H9 (cell line): ENCODE measurements around the gene NHLRC3. TPM values are rescaled to one million over a fixed set of nuclear protein-coding genes. Genes with fewer than 3 reads are reported as not detected.

Experiments used
- DNase-seq: peaks from one replicate; pipeline ENCODE4 v3.0.0-alpha.2; 2017
- H2AFZ ChIP-seq: one replicate; pipeline ENCODE4 v1.6.1; 2013; ENCODE audit warnings: mild to moderate bottlenecking, low read length, control low read depth, moderate library complexity
- H2AK5ac ChIP-seq: 2 replicates; pipeline ENCODE4 v1.6.1; 2013; ENCODE audit warnings: low read length, control low read depth, mixed read lengths; ENCODE audit not compliant: insufficient read length
- H2BK120ac ChIP-seq: one replicate; pipeline ENCODE4 v1.6.1; 2013; ENCODE audit warnings: low read depth, mild to moderate bottlenecking, low read length, control low read depth, inconsistent platforms; ENCODE audit not compliant: poor library complexity, severe bottlenecking
- H2BK12ac ChIP-seq: 2 replicates; pipeline ENCODE4 v1.6.1; 2013; ENCODE audit warnings: low read length, control low read depth, mixed read lengths, low read depth; ENCODE audit not compliant: insufficient read length
- H2BK15ac ChIP-seq: 2 replicates; pipeline ENCODE4 v1.6.1; 2013; ENCODE audit warnings: low read depth, low read length, control low read depth
- H2BK20ac ChIP-seq: one replicate; pipeline ENCODE4 v1.6.1; 2013; ENCODE audit warnings: low read depth, mild to moderate bottlenecking, low read length, control low read depth, inconsistent platforms; ENCODE audit not compliant: poor library complexity, severe bottlenecking
- H2BK5ac ChIP-seq: 2 replicates; pipeline ENCODE4 v1.6.1; 2013; ENCODE audit warnings: low read length, control low read depth, mixed read lengths; ENCODE audit not compliant: insufficient read length
- H3K14ac ChIP-seq: 2 replicates; pipeline ENCODE4 v1.6.1; 2013; ENCODE audit warnings: low read length, control low read depth; ENCODE audit not compliant: insufficient read depth
- H3K18ac ChIP-seq: 2 replicates; pipeline ENCODE4 v1.6.1; 2013; ENCODE audit warnings: low read depth, mild to moderate bottlenecking, mixed read lengths, low read length, control low read depth; ENCODE audit not compliant: insufficient read length
- H3K23ac ChIP-seq: 2 replicates; pipeline ENCODE4 v1.6.1; 2013; ENCODE audit warnings: low read length, control low read depth, mixed read lengths, low read depth; ENCODE audit not compliant: insufficient read length
- H3K23me2 ChIP-seq: 2 replicates; pipeline ENCODE4 v1.6.1; 2013; ENCODE audit warnings: low read depth, mild to moderate bottlenecking, mixed read lengths, low read length, control low read depth; ENCODE audit not compliant: insufficient read length, poor library complexity, severe bottlenecking
- H3K27ac ChIP-seq: 2 replicates; pipeline ENCODE4 v1.5.1; 2013; ENCODE audit warnings: low read length, control low read depth, mixed read lengths, low read depth; ENCODE audit not compliant: insufficient read length
- H3K27me3 ChIP-seq: 2 replicates; pipeline ENCODE4 v1.6.1; 2013; ENCODE audit warnings: low read length, control low read depth, inconsistent platforms; ENCODE audit not compliant: insufficient read depth
- H3K4ac ChIP-seq: 2 replicates; pipeline ENCODE4 v1.6.1; 2013; ENCODE audit warnings: low read depth, mild to moderate bottlenecking, control low read depth, inconsistent platforms, low read length, moderate library complexity
- H3K4me1 ChIP-seq: 2 replicates; pipeline ENCODE4 v1.6.1; 2013; ENCODE audit warnings: low read length, control low read depth, inconsistent platforms; ENCODE audit not compliant: insufficient read depth
- H3K4me2 ChIP-seq: 2 replicates; pipeline ENCODE4 v1.6.1; 2013; ENCODE audit warnings: low read length, control low read depth, mixed read lengths; ENCODE audit not compliant: insufficient read length, insufficient read depth
- H3K56ac ChIP-seq: 2 replicates; pipeline ENCODE4 v1.6.1; 2013; ENCODE audit warnings: low read depth, mild to moderate bottlenecking, mixed read lengths, low read length, control low read depth; ENCODE audit not compliant: insufficient read length
- H3K79me1 ChIP-seq: 2 replicates; pipeline ENCODE4 v1.6.1; 2013; ENCODE audit warnings: low read depth, mild to moderate bottlenecking, moderate library complexity, low read length, control low read depth, inconsistent platforms; ENCODE audit not compliant: insufficient read depth, poor library complexity, severe bottlenecking
- H3K79me2 ChIP-seq: 2 replicates; pipeline ENCODE4 v1.6.1; 2013; ENCODE audit warnings: low read length, control low read depth, inconsistent platforms; ENCODE audit not compliant: insufficient read depth
- H3K9ac ChIP-seq: 2 replicates; pipeline ENCODE4 v1.6.1; 2013; ENCODE audit warnings: low read length, control low read depth, mixed read lengths; ENCODE audit not compliant: insufficient read length; ENCODE audit errors: extremely low read depth
- H3K9me3 ChIP-seq: one replicate; pipeline ENCODE4 v1.6.1; 2013; ENCODE audit warnings: low read depth, low read length, inconsistent platforms; ENCODE audit not compliant: control insufficient read depth
- H3T11ph ChIP-seq: one replicate; pipeline ENCODE4 v1.6.1; 2013; ENCODE audit warnings: mild to moderate bottlenecking, low read length, control low read depth, inconsistent platforms
- H4K20me1 ChIP-seq: one replicate; pipeline ENCODE4 v1.6.1; 2013; ENCODE audit not compliant: control insufficient read depth, insufficient read length, insufficient read depth
- H4K5ac ChIP-seq: 2 replicates; pipeline ENCODE4 v1.6.1; 2013; ENCODE audit warnings: low read depth, mild to moderate bottlenecking, mixed read lengths, low read length, control low read depth; ENCODE audit not compliant: insufficient read length
- H4K8ac ChIP-seq: replicated peaks from 2 replicates; pipeline ENCODE4 v1.6.1; 2013; ENCODE audit warnings: low read length, control low read depth, mixed read lengths, low read depth; ENCODE audit not compliant: insufficient read length
- H4K91ac ChIP-seq: 2 replicates; pipeline ENCODE4 v1.6.1; 2013; ENCODE audit warnings: low read depth, mild to moderate bottlenecking, moderate library complexity, mixed read lengths, low read length, control low read depth; ENCODE audit not compliant: insufficient read length
- H3K27ac Mint-ChIP-seq, 3 experiments: 2 replicates in 2 of 3; 3 replicates in 1 of 3; pipeline ENCODE4 v1.8.0; 2020 to 2021; ENCODE audit warnings: mixed read lengths in 3 of 3, mild to moderate bottlenecking in 1 of 3, moderate library complexity in 1 of 3
- H3K27me3 Mint-ChIP-seq: 2 replicates; pipeline ENCODE4 v1.8.0; 2021; ENCODE audit warnings: low read depth, mild to moderate bottlenecking, moderate library complexity, mixed read lengths
- H3K36me3 Mint-ChIP-seq, 3 experiments: 2 replicates in 2 of 3; 3 replicates in 1 of 3; pipeline ENCODE4 v1.8.0; 2020 to 2021; ENCODE audit warnings: low read depth in 3 of 3, mixed read lengths in 3 of 3; ENCODE audit not compliant: insufficient read depth in 1 of 3
- H3K4me1 Mint-ChIP-seq, 2 experiments: 2 replicates each; pipeline ENCODE4 v1.8.0; 2020; ENCODE audit warnings: mixed read lengths in 2 of 2
- H3K4me3 Mint-ChIP-seq, 2 experiments: 2 replicates in 1 of 2; 3 replicates in 1 of 2; pipeline ENCODE4 v1.8.0; 2020 to 2021; ENCODE audit warnings: mild to moderate bottlenecking in 2 of 2, mixed read lengths in 2 of 2, moderate library complexity in 1 of 2
- H3K9me3 Mint-ChIP-seq, 2 experiments: 2 replicates in 1 of 2; 3 replicates in 1 of 2; pipeline ENCODE4 v1.8.0; 2020; ENCODE audit warnings: mild to moderate bottlenecking in 2 of 2, mixed read lengths in 2 of 2, moderate library complexity in 1 of 2
- WGBS: extraction: QIAGEN DNeasy Blood & Tissue Kit; methylation state at CpG from one replicate; pipeline ENCODE4 v1.1.7; 2013; ENCODE audit warnings: missing lambda C conversion rate, low lambda C conversion rate, mixed read lengths; ENCODE audit not compliant: insufficient read length; ENCODE audit errors: extremely low coverage; 5-methylcytosine and 5-hydroxymethylcytosine counted together
- total RNA-seq: library from RNA; stranded (reverse); gene quantifications from 2 replicates; pipeline ENCODE4 v1.2.1, GENCODE V29; 2021
- TF ChIP-seq, protein P1 (sequence below): fragments of 200-600 bp; sonication (generic); conservative IDR thresholded peaks from 3 replicates; pipeline ENCODE4 v1.8.0; 2021; ENCODE audit warnings: antibody characterized with exemption, mild to moderate bottlenecking

The NHLRC3 gene
- total RNA-seq, 1 experiment from 2014 or later: 17.6 TPM

DNA sequence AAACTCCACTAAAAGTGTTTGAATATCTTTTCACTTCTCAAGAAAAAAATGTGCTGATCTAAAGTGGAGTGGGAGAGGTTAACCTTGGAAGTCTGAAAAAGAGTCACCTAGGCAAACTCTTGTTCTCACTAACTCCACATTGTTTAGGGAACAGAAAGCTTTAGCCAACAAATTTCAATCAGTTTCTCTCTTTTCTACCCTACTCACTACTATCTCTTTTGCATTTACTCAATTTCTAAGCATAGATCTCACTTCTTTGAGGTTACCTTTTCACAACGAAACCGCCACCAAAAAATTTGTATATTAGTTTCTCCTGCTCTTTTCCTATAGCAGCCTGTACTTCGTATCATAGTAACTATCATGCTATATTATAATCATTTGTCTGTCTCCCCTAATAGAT, 6.3 kb downstream of the NHLRC3 start:
- Histone ChIP-seq H3K18ac (no peak overlapping the region), H3K4me1 (peaks cover 2% of the 10 kb centered on the region; the same call in 1 of the 2 replicates), H3K23me2 (no peaks in the 10 kb centered on the region), H3K56ac (no peak overlapping the region), H3K9me3 (no peaks in the 10 kb centered on the region), H2BK20ac (no peak overlapping the region), H3K14ac (no peak overlapping the region), H3K79me2 (no peaks in the 10 kb centered on the region), H2BK120ac (no peak overlapping the region), H3K27me3 (no peaks in the 10 kb centered on the region; the same call in 1 of the 2 replicates), H2BK5ac (no peak overlapping the region), H3K9ac (no peak overlapping the region), H3T11ph (no peak overlapping the region), H4K5ac (no peak overlapping the region), H3K23ac (no peak overlapping the region), H2AFZ (no peak overlapping the region), H2BK12ac (no peak overlapping the region), H4K91ac (no peak overlapping the region), H4K20me1 (no peaks in the 10 kb centered on the region), H3K4me2 (no peak overlapping the region), H2AK5ac (no peak overlapping the region), H2BK15ac (no peak overlapping the region), H3K4ac (no peak overlapping the region), H4K8ac (no peak overlapping the region), H3K27ac (no peak overlapping the region), H3K79me1 (no peaks in the 10 kb centered on the region)
- Mint-ChIP-seq H3K27me3 (no peaks in the 10 kb centered on the region), H3K4me1 (peaks cover 20 to 25% of the 10 kb centered on the region in 2 experiments), H3K9me3 (no peaks in the 10 kb centered on the region), H3K36me3 (peaks cover 0 to 18% (median 0%) of the 10 kb centered on the region in 3 experiments; a peak in 3 of 7 replicates), H3K4me3 (no peak overlapping the region), H3K27ac (no peak overlapping the region)
- TF ChIP-seq, protein P1, sequence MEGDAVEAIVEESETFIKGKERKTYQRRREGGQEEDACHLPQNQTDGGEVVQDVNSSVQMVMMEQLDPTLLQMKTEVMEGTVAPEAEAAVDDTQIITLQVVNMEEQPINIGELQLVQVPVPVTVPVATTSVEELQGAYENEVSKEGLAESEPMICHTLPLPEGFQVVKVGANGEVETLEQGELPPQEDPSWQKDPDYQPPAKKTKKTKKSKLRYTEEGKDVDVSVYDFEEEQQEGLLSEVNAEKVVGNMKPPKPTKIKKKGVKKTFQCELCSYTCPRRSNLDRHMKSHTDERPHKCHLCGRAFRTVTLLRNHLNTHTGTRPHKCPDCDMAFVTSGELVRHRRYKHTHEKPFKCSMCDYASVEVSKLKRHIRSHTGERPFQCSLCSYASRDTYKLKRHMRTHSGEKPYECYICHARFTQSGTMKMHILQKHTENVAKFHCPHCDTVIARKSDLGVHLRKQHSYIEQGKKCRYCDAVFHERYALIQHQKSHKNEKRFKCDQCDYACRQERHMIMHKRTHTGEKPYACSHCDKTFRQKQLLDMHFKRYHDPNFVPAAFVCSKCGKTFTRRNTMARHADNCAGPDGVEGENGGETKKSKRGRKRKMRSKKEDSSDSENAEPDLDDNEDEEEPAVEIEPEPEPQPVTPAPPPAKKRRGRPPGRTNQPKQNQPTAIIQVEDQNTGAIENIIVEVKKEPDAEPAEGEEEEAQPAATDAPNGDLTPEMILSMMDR: no peak
- WGBS: 100% methylated on average over 2 of the region's 3 CpGs
- no peak for DNase-seq
